ENCODE results near the gene GSDME. TPM values are rescaled to one million over a fixed set of nuclear protein-coding genes. Genes with fewer than 3 reads are reported as not detected.

The GSDME gene
- polyA plus RNA-seq, 1 donor (not counting 4 experiments of a cell fraction or from before 2014, with no cell fraction given), result 105 TPM

DNA sequence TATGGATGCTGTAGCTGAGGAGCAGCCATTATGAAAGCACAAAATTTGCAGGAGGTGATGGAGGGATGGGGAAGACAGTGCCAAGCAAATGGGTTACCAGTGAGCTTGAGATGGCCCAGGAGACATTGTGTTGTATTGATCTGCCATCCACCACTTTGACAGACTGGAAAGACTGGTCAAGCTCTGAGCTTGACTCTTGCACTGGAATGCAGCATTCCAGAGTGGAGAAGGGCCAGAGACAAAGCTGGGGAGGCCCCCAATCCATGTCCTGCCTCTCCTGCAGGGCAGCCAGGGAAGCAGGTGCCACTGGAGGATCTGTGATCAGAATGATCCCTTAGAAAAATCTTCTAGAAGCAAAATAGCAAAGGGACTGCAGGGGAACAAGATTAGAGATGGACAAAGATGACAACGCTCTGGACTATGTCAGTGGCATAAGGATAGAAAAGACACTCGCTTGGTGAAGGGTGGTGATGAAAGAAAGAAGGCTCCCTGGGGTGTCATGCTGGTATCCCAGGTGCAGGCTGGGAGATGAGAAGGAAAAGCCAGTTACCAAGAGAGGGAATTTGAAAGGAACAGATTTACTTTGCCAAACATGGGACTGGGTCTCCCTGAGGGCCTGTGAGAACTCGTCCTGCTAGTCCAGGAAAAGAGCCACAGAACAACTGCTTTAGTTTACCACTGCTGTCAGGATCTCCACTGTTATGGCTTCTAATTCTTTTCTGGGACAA lies 5.0 kb downstream of the GSDME start:
- dilution Hi-C loops (cut with MboI; ENCODE audit: extremely low pct_ligation_motif_present, low sequenced_read_pairs), result no loop called here
- DNase-seq (ENCODE audit: low read depth, low spot score) (no peak), FAIRE-seq (no peak)
- Histone ChIP-seq H3K79me2 (ENCODE audit: control insufficient read depth, insufficient read depth, low read length) (peaks cover 57% of the 10 kb centered on the region), H3K4me1 (ENCODE audit: control insufficient read depth, extremely low read depth, insufficient read depth, low read length) (peaks cover 45% of the 10 kb centered on the region), H3K9me1 (ENCODE audit: control insufficient read depth, extremely low read depth, insufficient read depth, low read length) (peaks cover 3% of the 10 kb centered on the region), H3K27ac (ENCODE audit: control insufficient read depth, insufficient read depth, low read length) (no peak overlapping the region), H3K36me3 (ENCODE audit: control insufficient read depth in 2 of 2, extremely low read depth in 1 of 2, insufficient read depth in 2 of 2, low read length in 2 of 2) (peaks cover 4 to 9% of the 10 kb centered on the region in 2 experiments), H3K9me3 (ENCODE audit: control insufficient read depth, low read depth, low read length) (no peaks in the 10 kb centered on the region), H2AFZ (ENCODE audit: control insufficient read depth, low read length) (no peak overlapping the region), H3K4me2 (ENCODE audit: control insufficient read depth, extremely low read depth, insufficient read depth, low read depth, low read length) (no peak overlapping the region), H4K20me1 (ENCODE audit: control insufficient read depth, extremely low read depth, insufficient read depth, low read length) (no peaks in the 10 kb centered on the region), H3K27me3 (ENCODE audit: control insufficient read depth, extremely low read depth, insufficient read depth, low read length) (no peaks in the 10 kb centered on the region), H3K4me3 (ENCODE audit: control insufficient read depth in 2 of 3, extremely low read depth in 1 of 3, insufficient read depth in 2 of 3, low read depth in 1 of 3, low read length in 3 of 3) (no peak overlapping the region), H3K9ac (ENCODE audit: control insufficient read depth, extremely low read depth, insufficient read depth, low read length) (no peak overlapping the region)
- TF ChIP-seq EZH2 (IDR thresholded peaks at IDR 0.05; ENCODE audit: low read length), result no peak
- TF ChIP-seq, protein P1, sequence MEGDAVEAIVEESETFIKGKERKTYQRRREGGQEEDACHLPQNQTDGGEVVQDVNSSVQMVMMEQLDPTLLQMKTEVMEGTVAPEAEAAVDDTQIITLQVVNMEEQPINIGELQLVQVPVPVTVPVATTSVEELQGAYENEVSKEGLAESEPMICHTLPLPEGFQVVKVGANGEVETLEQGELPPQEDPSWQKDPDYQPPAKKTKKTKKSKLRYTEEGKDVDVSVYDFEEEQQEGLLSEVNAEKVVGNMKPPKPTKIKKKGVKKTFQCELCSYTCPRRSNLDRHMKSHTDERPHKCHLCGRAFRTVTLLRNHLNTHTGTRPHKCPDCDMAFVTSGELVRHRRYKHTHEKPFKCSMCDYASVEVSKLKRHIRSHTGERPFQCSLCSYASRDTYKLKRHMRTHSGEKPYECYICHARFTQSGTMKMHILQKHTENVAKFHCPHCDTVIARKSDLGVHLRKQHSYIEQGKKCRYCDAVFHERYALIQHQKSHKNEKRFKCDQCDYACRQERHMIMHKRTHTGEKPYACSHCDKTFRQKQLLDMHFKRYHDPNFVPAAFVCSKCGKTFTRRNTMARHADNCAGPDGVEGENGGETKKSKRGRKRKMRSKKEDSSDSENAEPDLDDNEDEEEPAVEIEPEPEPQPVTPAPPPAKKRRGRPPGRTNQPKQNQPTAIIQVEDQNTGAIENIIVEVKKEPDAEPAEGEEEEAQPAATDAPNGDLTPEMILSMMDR (optimal IDR thresholded peaks at IDR 0.05 in 1 of 3, IDR thresholded peaks at IDR 0.05 in 1 of 3, conservative IDR thresholded peaks at IDR 0.05 in 1 of 3; ENCODE audit: extremely low read depth in 1 of 3, insufficient read depth in 2 of 3, low read length in 3 of 3), result no peak

DNA sequence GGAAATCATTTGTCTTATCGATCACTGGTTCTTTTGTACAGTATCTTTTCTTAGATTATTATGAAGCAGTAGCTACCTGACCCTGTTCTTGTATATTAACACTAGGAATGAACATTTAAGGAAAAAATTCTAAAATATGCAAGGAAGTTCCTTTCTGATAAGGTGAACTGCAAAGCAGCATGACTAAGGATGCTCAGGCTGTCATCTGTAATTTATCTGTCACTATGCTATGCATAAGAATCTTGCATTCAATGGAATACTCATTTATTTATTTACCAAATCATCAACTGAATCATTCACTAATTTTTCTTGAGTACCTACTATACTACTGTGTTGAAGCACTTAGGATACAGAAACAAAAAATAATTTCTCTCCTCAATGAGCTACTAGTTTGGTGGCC lies 5.8 kb downstream of the GSDME start:
- no peak for DNase-seq (ENCODE audit: low read depth, low spot score)
- Histone ChIP-seq H2AFZ (ENCODE audit: control insufficient read depth, low read length) (no peak overlapping the region), H4K20me1 (ENCODE audit: control insufficient read depth, extremely low read depth, insufficient read depth, low read length) (no peaks in the 10 kb centered on the region), H3K79me2 (ENCODE audit: control insufficient read depth, insufficient read depth, low read length) (peaks cover 58% of the 10 kb centered on the region), H3K9me3 (ENCODE audit: control insufficient read depth, low read depth, low read length) (no peaks in the 10 kb centered on the region), H3K36me3 (ENCODE audit: control insufficient read depth in 2 of 2, extremely low read depth in 1 of 2, insufficient read depth in 2 of 2, low read length in 2 of 2) (peaks cover 7 to 9% of the 10 kb centered on the region in 2 experiments), H3K4me3 (ENCODE audit: control insufficient read depth in 2 of 3, extremely low read depth in 1 of 3, insufficient read depth in 2 of 3, low read depth in 1 of 3, low read length in 3 of 3) (no peak overlapping the region), H3K4me2 (ENCODE audit: control insufficient read depth, extremely low read depth, insufficient read depth, low read depth, low read length) (no peak overlapping the region), H3K27me3 (ENCODE audit: control insufficient read depth, extremely low read depth, insufficient read depth, low read length) (no peaks in the 10 kb centered on the region), H3K9ac (ENCODE audit: control insufficient read depth, extremely low read depth, insufficient read depth, low read length) (no peak overlapping the region), H3K27ac (ENCODE audit: control insufficient read depth, insufficient read depth, low read length) (no peak overlapping the region), H3K4me1 (ENCODE audit: control insufficient read depth, extremely low read depth, insufficient read depth, low read length) (peaks cover 44% of the 10 kb centered on the region), H3K9me1 (ENCODE audit: control insufficient read depth, extremely low read depth, insufficient read depth, low read length) (peaks cover 3% of the 10 kb centered on the region)
- dilution Hi-C loops (cut with MboI; ENCODE audit: extremely low pct_ligation_motif_present, low sequenced_read_pairs), result no loop called here
- TF ChIP-seq, protein P1 (optimal IDR thresholded peaks at IDR 0.05 in 1 of 3, IDR thresholded peaks at IDR 0.05 in 1 of 3, conservative IDR thresholded peaks at IDR 0.05 in 1 of 3; ENCODE audit: extremely low read depth in 1 of 3, insufficient read depth in 2 of 3, low read length in 3 of 3), result no peak
- no peak for TF ChIP-seq EZH2 (IDR thresholded peaks at IDR 0.05; ENCODE audit: low read length)
- FAIRE-seq, result no peak

Data from keratinocyte (primary cell).